Common myeloid progenitor, CD34-positive (primary cell): ENCODE results near the gene ACO2. TPM values are rescaled to one million over a fixed set of nuclear protein-coding genes. Genes with fewer than 3 reads are reported as not detected.
"Not testable (repeated sequence)": the region's sequence is repeated elsewhere in the genome, so short reads cannot be mapped to it uniquely, and the experiment has no call there.

ENCODE experiments used
- CTCF ChIA-PET: fragments of 350-600 bp; sonication (Branson Sonifier 250); formaldehyde crosslinking; loops from one replicate; lab custom pipeline; 2021; ENCODE audit warnings: antibody characterized with exemption; lab: Charles Lee
- POLR2A ChIA-PET: fragments of 350-600 bp; sonication (Branson Sonifier 250); formaldehyde crosslinking; loops from one replicate; lab custom pipeline; 2021; ENCODE audit warnings: antibody characterized with exemption; lab: Charles Lee
- DNase-seq, 3 donors: peaks; one replicate each; pipeline versions ENCODE4 v3.0.0 to v3.0.0-alpha.2; 2013
- H3K27ac ChIP-seq, 2 experiments: 1 replicate in 1 of 2; 2 replicates in 1 of 2; pipeline ENCODE4 v1.7.0; 2013; ENCODE audit warnings: inconsistent platforms in 2 of 2, low read length in 2 of 2, mild to moderate bottlenecking in 2 of 2, low read depth in 1 of 2, moderate library complexity in 1 of 2; ENCODE audit not compliant: severe bottlenecking in 2 of 2, insufficient read depth in 1 of 2, poor library complexity in 1 of 2
- H3K27me3 ChIP-seq, 5 experiments: replicated peaks in 2 of 5; 1 replicate in 3 of 5; 2 replicates in 2 of 5; pipeline versions ENCODE4 v1.6.1 to v1.7.0; 2013; ENCODE audit warnings: low read length in 4 of 5, mild to moderate bottlenecking in 2 of 5, moderate library complexity in 2 of 5, inconsistent platforms in 1 of 5; ENCODE audit not compliant: insufficient read depth in 5 of 5, control insufficient read depth in 4 of 5
- H3K36me3 ChIP-seq, 4 experiments: 1 replicate in 2 of 4; 2 replicates in 2 of 4; pipeline versions ENCODE4 v1.6.1 to v1.7.0; 2013; ENCODE audit warnings: low read length in 3 of 4, control low read depth in 1 of 4, mild to moderate bottlenecking in 1 of 4; ENCODE audit not compliant: control insufficient read depth in 4 of 4, insufficient read depth in 4 of 4
- H3K4me1 ChIP-seq, 4 experiments: 1 replicate in 3 of 4; 2 replicates in 1 of 4; pipeline versions ENCODE4 v1.6.1 to v1.7.1; 2013; ENCODE audit warnings: low read length in 3 of 4, mild to moderate bottlenecking in 3 of 4, control low read depth in 1 of 4, inconsistent platforms in 1 of 4, moderate library complexity in 1 of 4; ENCODE audit not compliant: control insufficient read depth in 4 of 4, insufficient read depth in 4 of 4; ENCODE audit errors: control extremely low read depth in 1 of 4
- H3K4me3 ChIP-seq, 7 experiments: 1 replicate in 4 of 7; 2 replicates in 3 of 7; pipeline versions ENCODE4 v1.5.1 to v1.7.0; 2013; ENCODE audit warnings: mild to moderate bottlenecking in 7 of 7, low read length in 6 of 7, moderate library complexity in 6 of 7, inconsistent platforms in 2 of 7, low read depth in 2 of 7, control low read depth in 1 of 7; ENCODE audit not compliant: insufficient read depth in 4 of 7, control insufficient read depth in 1 of 7; ENCODE audit errors: extremely low read depth in 1 of 7
- H3K9me3 ChIP-seq, 5 experiments: 1 replicate in 4 of 5; 2 replicates in 1 of 5; pipeline versions ENCODE4 v1.6.1 to v1.7.1; 2013; ENCODE audit warnings: low read length in 4 of 5, mild to moderate bottlenecking in 2 of 5, inconsistent platforms in 1 of 5, low read depth in 1 of 5, moderate library complexity in 1 of 5; ENCODE audit not compliant: control insufficient read depth in 4 of 5, insufficient read depth in 2 of 5; ENCODE audit errors: control extremely low read depth in 1 of 5
- WGBS: methylation state at CpG from one replicate; pipeline ENCODE4 v1.1.5; 2013; ENCODE audit not compliant: insufficient coverage; 5-methylcytosine and 5-hydroxymethylcytosine counted together
- polyA plus RNA-seq: library from polyadenylated mRNA; unstranded; fragments of 120-200 nt; gene quantifications from one replicate; pipeline ENCODE4 v1.2.1, GENCODE V29; 2013

ACO2 gene
- polyA plus RNA-seq = 44.8 TPM

GRCh38 chr22:41468381-41469217 lies at the start of gene ACO2, which contains the start of gene PHF5A:
Gene ACO2 (plus strand): TSS chr22:41469117. CDS start chr22:41469147, 30 bp downstream.
Gene PHF5A (minus strand): TSS chr22:41468692. CDS start chr22:41468653, 39 bp downstream.
- peak; percentile 98 to 99 (median 99) for DNase-seq
- peak within 1 kb of the TSS; percentile 99 to 100 for H3K27ac ChIP-seq
- POLR2A ChIA-PET = interaction anchor here (0.6 to 2.7 kb wide), 7 partner anchors 11 to 87 kb away, joined by 3 to 34 read pairs (median 3); partner anchors contain the start of genes TEF and TOB2
- H3K36me3 ChIP-seq = peaks cover 17 to 54% (median 28%) of the 10 kb centered on the region in 4 experiments
- CTCF ChIA-PET = interaction anchor here (0.5 to 2.2 kb wide), 16 partner anchors 11 to 129 kb away, joined by 3 to 12 read pairs (median 4); no protein-coding TSS in a partner anchor
- no peaks in the 10 kb centered on the region for H3K9me3 ChIP-seq
- peak within 1 kb of the TSS; percentile 91 to 99 (median 94) for H3K4me3 ChIP-seq
- WGBS = under 1% methylated on average over 41 of the region's 51 CpGs
- peaks cover 11 to 23% (median 18%) of the 10 kb centered on the region in 4 experiments for H3K4me1 ChIP-seq
- no peaks in the 10 kb centered on the region for H3K27me3 ChIP-seq

- Histone ChIP-seq H3K27me3 (no peaks in the 10 kb centered on the region), H3K9me3 (no peaks in the 10 kb centered on the region), H3K4me3 (no peak overlapping the region), H3K27ac (no peak overlapping the region), H3K4me1 (no peaks in the 10 kb centered on the region), H3K36me3 (peaks cover 7 to 46% (median 18%) of the 10 kb centered on the region in 4 experiments)
- 64% methylated on average over 3 of the region's 9 CpGs for WGBS
- CTCF ChIA-PET = interaction anchor here (1.6 to 1.7 kb wide), 2 partner anchors 11 to 17 kb away, joined by 3 to 4 read pairs; no protein-coding TSS in a partner anchor
- DNase-seq = peak in 1 of 3 donors; percentile 26
- POLR2A ChIA-PET = no interaction called here
Measured at GRCh38 chr22:41425660-41426365, 43.1 kb upstream of the ACO2 start.

GRCh38 chr22:41429232-41429950 lies 39.5 kb upstream of the ACO2 start:
- DNase-seq = no peak
- ChIA-PET POLR2A (no interaction called here), CTCF (no interaction called here)
- no peaks in the 10 kb centered on the region for H3K27me3 ChIP-seq
- H3K27ac ChIP-seq = no peak overlapping the region
- peaks cover 9 to 59% (median 25%) of the 10 kb centered on the region in 4 experiments for H3K36me3 ChIP-seq
- H3K4me3 ChIP-seq = no peak overlapping the region
- no peaks in the 10 kb centered on the region for H3K9me3 ChIP-seq
- WGBS = 97% methylated on average over 6 of the region's 13 CpGs
- no peaks in the 10 kb centered on the region for H3K4me1 ChIP-seq

GRCh38 chr22:41429951-41430332 lies 39.0 kb upstream of the ACO2 start:
- Histone ChIP-seq H3K9me3 (no peaks in the 10 kb centered on the region), H3K27ac (no peak overlapping the region), H3K27me3 (no peaks in the 10 kb centered on the region), H3K4me1 (no peaks in the 10 kb centered on the region), H3K36me3 (peaks cover 7 to 62% (median 28%) of the 10 kb centered on the region in 4 experiments), H3K4me3 (no peak overlapping the region)
- ChIA-PET CTCF (no interaction called here), POLR2A (no interaction called here)
- WGBS = 100% methylated on average over 5 of the region's 8 CpGs
- DNase-seq = no peak

GRCh38 chr22:41431656-41432055 lies 37.3 kb upstream of the ACO2 start:
- ChIA-PET POLR2A (interaction anchor here (0.6 kb wide), 1 partner anchor 1076 kb away, joined by 3 read pairs; no protein-coding TSS in a partner anchor), CTCF (no interaction called here)
- no peaks in the 10 kb centered on the region for H3K9me3 ChIP-seq
- H3K4me1 ChIP-seq = no peaks in the 10 kb centered on the region
- H3K27me3 ChIP-seq = no peaks in the 10 kb centered on the region
- WGBS = 96% methylated on average over 4 of the region's 6 CpGs
- DNase-seq = no peak
- peaks cover 14 to 68% (median 41%) of the 10 kb centered on the region in 4 experiments for H3K36me3 ChIP-seq
- no peak overlapping the region for H3K27ac ChIP-seq
- no peak overlapping the region for H3K4me3 ChIP-seq

GRCh38 chr22:41433480-41433879 lies 35.4 kb upstream of the ACO2 start:
- H3K9me3 ChIP-seq, CTCF ChIA-PET, H3K4me3 ChIP-seq, H3K27me3 ChIP-seq, DNase-seq, H3K4me1 ChIP-seq, H3K27ac ChIP-seq, POLR2A ChIA-PET: not testable (repeated sequence)
- 100% methylated on average over 1 of the region's 1 CpG for WGBS
- H3K36me3 ChIP-seq = peaks cover 12 to 72% (median 48%) of the 10 kb centered on the region in 4 experiments
